ENCODE measurements around the gene BMPR1A. TPM values are rescaled to one million over a fixed set of nuclear protein-coding genes. Genes with fewer than 3 reads are reported as not detected.

Gene BMPR1A
- total RNA-seq, 4 donors from 2014 or later: 72.7 to 89.5 (median 84.2) TPM

- no peaks in the 10 kb centered on the region for H3K9me3 ChIP-seq
- intact Hi-C loops (cut with DNase I): loop anchor here (10.0 kb wide), 1 partner anchor 133 kb away; the partner anchor contains the start of genes GLUD1 and SHLD2
- WGBS, 2 donors: 91 to 95% methylated on average over 9 to 10 of the region's 12 CpGs
These were observed 205.2 kb downstream of the BMPR1A start for GRCh38 chr10:86961481-86962091.

GRCh38 chr10:86962136-86962980 is 205.9 kb downstream of the BMPR1A start:
- no peak overlapping the region for H3K27ac ChIP-seq
- H3K4me3 ChIP-seq (replicated peaks in 1 of 3): no peak overlapping the region
- 89 to 90% methylated on average over 3 to 7 of the region's 7 CpGs for WGBS, 2 donors
- no peaks in the 10 kb centered on the region for H3K9me3 ChIP-seq
- TF ChIP-seq, protein P1, sequence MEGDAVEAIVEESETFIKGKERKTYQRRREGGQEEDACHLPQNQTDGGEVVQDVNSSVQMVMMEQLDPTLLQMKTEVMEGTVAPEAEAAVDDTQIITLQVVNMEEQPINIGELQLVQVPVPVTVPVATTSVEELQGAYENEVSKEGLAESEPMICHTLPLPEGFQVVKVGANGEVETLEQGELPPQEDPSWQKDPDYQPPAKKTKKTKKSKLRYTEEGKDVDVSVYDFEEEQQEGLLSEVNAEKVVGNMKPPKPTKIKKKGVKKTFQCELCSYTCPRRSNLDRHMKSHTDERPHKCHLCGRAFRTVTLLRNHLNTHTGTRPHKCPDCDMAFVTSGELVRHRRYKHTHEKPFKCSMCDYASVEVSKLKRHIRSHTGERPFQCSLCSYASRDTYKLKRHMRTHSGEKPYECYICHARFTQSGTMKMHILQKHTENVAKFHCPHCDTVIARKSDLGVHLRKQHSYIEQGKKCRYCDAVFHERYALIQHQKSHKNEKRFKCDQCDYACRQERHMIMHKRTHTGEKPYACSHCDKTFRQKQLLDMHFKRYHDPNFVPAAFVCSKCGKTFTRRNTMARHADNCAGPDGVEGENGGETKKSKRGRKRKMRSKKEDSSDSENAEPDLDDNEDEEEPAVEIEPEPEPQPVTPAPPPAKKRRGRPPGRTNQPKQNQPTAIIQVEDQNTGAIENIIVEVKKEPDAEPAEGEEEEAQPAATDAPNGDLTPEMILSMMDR (IDR thresholded peaks at IDR 0.05): no peak
- TF ChIP-seq POLR2A (IDR thresholded peaks at IDR 0.05): no peak
- peaks cover 6 to 46% of the 10 kb centered on the region in 2 donors for H3K4me1 ChIP-seq
- intact Hi-C loops (cut with DNase I): loop anchor here (10.0 kb wide), 1 partner anchor 132 kb away; the partner anchor contains the start of genes GLUD1 and SHLD2
- no peaks in the 10 kb centered on the region for H3K27me3 ChIP-seq
- no peak for DNase-seq
- H3K36me3 ChIP-seq: no peaks in the 10 kb centered on the region

More at GRCh38 chr10:86961481-86962091, 205.2 kb downstream of the BMPR1A start:
- H3K4me3 ChIP-seq (replicated peaks in 1 of 3): no peak overlapping the region
- H3K4me1 ChIP-seq: peaks cover 6 to 39% of the 10 kb centered on the region in 2 donors
- TF ChIP-seq POLR2A (IDR thresholded peaks at IDR 0.05): no peak
- TF ChIP-seq, protein P1 (IDR thresholded peaks at IDR 0.05): no peak
- DNase-seq: no peak
- H3K27me3 ChIP-seq: no peaks in the 10 kb centered on the region
- no peak overlapping the region for H3K27ac ChIP-seq
- H3K36me3 ChIP-seq: no peaks in the 10 kb centered on the region

DNA sequence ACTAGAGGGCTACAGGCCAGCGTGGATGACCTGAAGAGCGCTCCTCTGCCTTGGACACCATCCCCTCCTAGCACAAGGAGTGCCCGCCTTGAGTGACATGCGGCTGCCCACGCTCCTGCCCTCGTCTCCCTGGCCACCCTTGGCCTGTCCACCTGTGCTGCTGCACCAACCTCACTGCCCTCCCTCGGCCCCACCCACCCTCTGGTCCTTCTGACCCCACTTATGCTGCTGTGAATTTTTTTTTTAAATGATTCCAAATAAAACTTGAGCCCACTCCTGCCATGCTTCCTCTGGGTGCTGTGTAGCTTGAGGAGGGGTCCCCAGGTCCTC is 206.5 kb downstream of the BMPR1A start:
- no peaks in the 10 kb centered on the region for H3K36me3 ChIP-seq
- no peak for TF ChIP-seq POLR2A (IDR thresholded peaks at IDR 0.05)
- TF ChIP-seq, protein P1 (IDR thresholded peaks at IDR 0.05): no peak
- H3K4me3 ChIP-seq (replicated peaks in 1 of 3): no peak overlapping the region
- no peaks in the 10 kb centered on the region for H3K27me3 ChIP-seq
- 89 to 95% methylated on average over 7 of the region's 7 CpGs for WGBS, 2 donors
- peaks cover 11 to 48% of the 10 kb centered on the region in 2 donors for H3K4me1 ChIP-seq
- no peak overlapping the region for H3K27ac ChIP-seq
- H3K9me3 ChIP-seq: no peaks in the 10 kb centered on the region
- intact Hi-C loops (cut with DNase I): loop anchor here (10.0 kb wide), 1 partner anchor 132 kb away; the partner anchor contains the start of genes GLUD1 and SHLD2
- no peak for DNase-seq

- H3K27me3 ChIP-seq: no peaks in the 10 kb centered on the region
- peaks cover 16 to 47% of the 10 kb centered on the region in 2 donors for H3K4me1 ChIP-seq
- no peak for DNase-seq
- no peak overlapping the region for H3K4me3 ChIP-seq (replicated peaks in 1 of 3)
- WGBS, 2 donors: 92 to 98% methylated on average over 7 to 10 of the region's 12 CpGs
- no peaks in the 10 kb centered on the region for H3K9me3 ChIP-seq
- no peak overlapping the region for H3K27ac ChIP-seq
- intact Hi-C loops (cut with DNase I): loop anchor here (10.0 kb wide), 1 partner anchor 131 kb away; the partner anchor contains the start of genes GLUD1 and SHLD2
- TF ChIP-seq, protein P1 (IDR thresholded peaks at IDR 0.05): no peak
- TF ChIP-seq POLR2A (IDR thresholded peaks at IDR 0.05): no peak
- no peaks in the 10 kb centered on the region for H3K36me3 ChIP-seq
These were observed 207.0 kb downstream of the BMPR1A start for GRCh38 chr10:86963341-86963919.
